Small intestine (tissue), 7 donors: ENCODE measurements around the gene ABCC4. TPM values are rescaled to one million over a fixed set of nuclear protein-coding genes. Genes with fewer than 3 reads are reported as not detected.

Experiments
- DNase-seq, 2 donors: peaks; one replicate each; pipeline versions ENCODE4 v3.0.0 to v3.0.0-alpha.2; 2013
- FAIRE-seq: peaks from 2 replicates; lab custom pipeline; 2012; peaks lifted over from hg19 to GRCh38; lab: Jason Lieb, UNC
- H3K27ac ChIP-seq, 3 donors: one replicate each; pipeline ENCODE4 v1.5.1; 2013; ENCODE audit warnings: low read length in 2 of 3, mild to moderate bottlenecking in 2 of 3, control low read depth in 1 of 3, inconsistent platforms in 1 of 3, low read depth in 1 of 3, moderate library complexity in 1 of 3
- H3K27me3 ChIP-seq, 3 donors: one replicate each; pipeline ENCODE4 v1.6.1; 2013; ENCODE audit warnings: low read length in 3 of 3, inconsistent platforms in 1 of 3; ENCODE audit not compliant: control insufficient read depth in 3 of 3, insufficient read depth in 3 of 3
- H3K36me3 ChIP-seq, 3 donors: one replicate each; pipeline ENCODE4 v1.6.1; 2013; ENCODE audit warnings: low read length in 3 of 3, inconsistent platforms in 1 of 3, low read depth in 1 of 3, mild to moderate bottlenecking in 1 of 3, moderate library complexity in 1 of 3; ENCODE audit not compliant: control insufficient read depth in 3 of 3, insufficient read depth in 2 of 3
- H3K4me1 ChIP-seq, 3 donors: one replicate each; pipeline ENCODE4 v1.6.1; 2013; ENCODE audit warnings: low read length in 2 of 3, inconsistent platforms in 1 of 3, low read depth in 1 of 3, mild to moderate bottlenecking in 1 of 3, moderate library complexity in 1 of 3; ENCODE audit not compliant: control insufficient read depth in 3 of 3, insufficient read depth in 2 of 3
- H3K4me3 ChIP-seq, 3 donors: one replicate each; pipeline ENCODE4 v1.5.1; 2013; ENCODE audit warnings: low read length in 3 of 3, control low read depth in 1 of 3, inconsistent platforms in 1 of 3, low read depth in 1 of 3, mild to moderate bottlenecking in 1 of 3, moderate library complexity in 1 of 3
- H3K9me3 ChIP-seq, 2 donors: one replicate each; pipeline ENCODE4 v1.6.1; 2013; ENCODE audit warnings: low read depth in 1 of 2, low read length in 1 of 2; ENCODE audit not compliant: control insufficient read depth in 2 of 2, insufficient read depth in 1 of 2
- WGBS, 3 donors: extraction: QIAGEN DNeasy Blood & Tissue Kit; methylation state at CpG; one replicate each; pipeline ENCODE4 v1.1.7; 2013; 5-methylcytosine and 5-hydroxymethylcytosine counted together
- polyA plus RNA-seq, 4 donors: library from polyadenylated mRNA; stranded (reverse) in 3 of 4; unstranded in 1 of 4; fragments of 200-250 nt in 3 of 4; fragments of 120-200 nt in 1 of 4; gene quantifications; one replicate each; pipeline versions ENCODE4 v1.2.1 to v1.2.3, GENCODE V29; 2013
- donor health status: healthy with polysubstance abuse.
- donor health status: control.
- donor health status: control.
- donor health status: Bipolar disorder and iron deficiency.
- donor health status: healthy.

The ABCC4 gene
- polyA plus RNA-seq, 4 donors, result 0.67 to 14.7 (median 4.7) TPM

- no peak for FAIRE-seq
Measured at GRCh38 chr13:95156208-95156607, 145.0 kb downstream of the ABCC4 start.

GRCh38 chr13:95155504-95155903, 145.7 kb downstream of the ABCC4 start:
- DNase-seq (no peak), FAIRE-seq (no peak)
- H3K36me3 ChIP-seq, result peaks cover 0 to 2% (median 2%) of the 10 kb centered on the region in 3 donors
- 58 to 87% (median 75%) methylated on average over 3 of the region's 3 CpGs for WGBS, 3 donors
- H3K4me1 ChIP-seq, result no peaks in the 10 kb centered on the region
- no peaks in the 10 kb centered on the region for H3K27me3 ChIP-seq
- H3K4me3 ChIP-seq, result no peak overlapping the region
- H3K27ac ChIP-seq, result no peak overlapping the region
- H3K9me3 ChIP-seq, result no peaks in the 10 kb centered on the region

More at GRCh38 chr13:95156208-95156607, 145.0 kb downstream of the ABCC4 start:
- Histone ChIP-seq H3K4me1 (no peaks in the 10 kb centered on the region), H3K9me3 (no peaks in the 10 kb centered on the region), H3K27ac (no peak overlapping the region), H3K27me3 (no peaks in the 10 kb centered on the region), H3K4me3 (no peak overlapping the region), H3K36me3 (peaks cover 0 to 2% (median 2%) of the 10 kb centered on the region in 3 donors)
- no peak for DNase-seq
- 90 to 96% (median 94%) methylated on average over 3 of the region's 3 CpGs for WGBS, 3 donors

GRCh38 chr13:95155093-95155492, 146.2 kb downstream of the ABCC4 start:
- no peak for FAIRE-seq
- no peaks in the 10 kb centered on the region for H3K27me3 ChIP-seq

GRCh38 chr13:95154413-95154886, 146.8 kb downstream of the ABCC4 start:
- H3K4me3 ChIP-seq, result no peak overlapping the region
- DNase-seq (no peak), FAIRE-seq (no peak)
- H3K27me3 ChIP-seq, result no peaks in the 10 kb centered on the region
- no peaks in the 10 kb centered on the region for H3K4me1 ChIP-seq
- no peaks in the 10 kb centered on the region for H3K9me3 ChIP-seq
- 69 to 86% (median 72%) methylated on average over 3 of the region's 3 CpGs for WGBS, 3 donors
- H3K27ac ChIP-seq, result no peak overlapping the region
- H3K36me3 ChIP-seq, result peaks cover 0 to under 1% (median 0%) of the 10 kb centered on the region in 3 donors

More at GRCh38 chr13:95155093-95155492, 146.2 kb downstream of the ABCC4 start:
- Histone ChIP-seq H3K4me1 (no peaks in the 10 kb centered on the region), H3K27ac (no peak overlapping the region), H3K36me3 (peaks cover 0 to 2% (median 1%) of the 10 kb centered on the region in 3 donors), H3K4me3 (no peak overlapping the region), H3K9me3 (no peaks in the 10 kb centered on the region)
- no peak for DNase-seq
- WGBS, 3 donors, result 80 to 94% (median 91%) methylated on average over 4 of the region's 4 CpGs

GRCh38 chr13:95153647-95154412, 147.4 kb downstream of the ABCC4 start:
- peak in 1 of 2 donors; percentile 14 for DNase-seq

GRCh38 chr13:95151942-95152587, 149.2 kb downstream of the ABCC4 start:
- no peaks in the 10 kb centered on the region for H3K27me3 ChIP-seq
- H3K4me1 ChIP-seq, result no peaks in the 10 kb centered on the region
- no peaks in the 10 kb centered on the region for H3K36me3 ChIP-seq
- no peak overlapping the region for H3K4me3 ChIP-seq
- FAIRE-seq (no peak), DNase-seq (no peak)
- no peaks in the 10 kb centered on the region for H3K9me3 ChIP-seq
- 96 to 97% (median 96%) methylated on average over 4 of the region's 4 CpGs for WGBS, 3 donors
- H3K27ac ChIP-seq, result no peak overlapping the region

More at GRCh38 chr13:95153647-95154412, 147.4 kb downstream of the ABCC4 start:
- 31 to 52% (median 44%) methylated on average over 7 of the region's 7 CpGs for WGBS, 3 donors
- H3K36me3 ChIP-seq, result no peaks in the 10 kb centered on the region
- H3K27me3 ChIP-seq, result no peaks in the 10 kb centered on the region
- no peaks in the 10 kb centered on the region for H3K9me3 ChIP-seq
- H3K4me1 ChIP-seq, result no peaks in the 10 kb centered on the region
- no peak overlapping the region for H3K27ac ChIP-seq
- FAIRE-seq, result no peak
- no peak overlapping the region for H3K4me3 ChIP-seq

GRCh38 chr13:95150555-95150954, 150.7 kb downstream of the ABCC4 start:
- FAIRE-seq, result no peak
- Histone ChIP-seq H3K4me3 (no peak overlapping the region), H3K36me3 (no peaks in the 10 kb centered on the region), H3K4me1 (no peaks in the 10 kb centered on the region), H3K27ac (no peak overlapping the region), H3K27me3 (no peaks in the 10 kb centered on the region), H3K9me3 (no peaks in the 10 kb centered on the region)
- peak in 1 of 2 donors; percentile 8 for DNase-seq
- WGBS, 3 donors, result 37 to 55% (median 40%) methylated on average over 2 of the region's 2 CpGs

- no peaks in the 10 kb centered on the region for H3K27me3 ChIP-seq
- H3K4me1 ChIP-seq, result no peaks in the 10 kb centered on the region
- WGBS, 3 donors, result 21 to 50% (median 47%) methylated on average over 3 of the region's 3 CpGs
- no peak for FAIRE-seq
- H3K27ac ChIP-seq, result no peak overlapping the region
- DNase-seq, result peak in 1 of 2 donors; percentile 25
- no peaks in the 10 kb centered on the region for H3K36me3 ChIP-seq
- H3K9me3 ChIP-seq, result no peaks in the 10 kb centered on the region
- no peak overlapping the region for H3K4me3 ChIP-seq
Measured at GRCh38 chr13:95146486-95146885, 154.8 kb downstream of the ABCC4 start.
